Lower leg skin (tissue), 3 donors: ENCODE results near the gene GHRL.

Experiments used
- POLR2A ChIP-seq, 2 donors: fragments of 450-650 bp; IDR thresholded peaks; one replicate each; pipeline ENCODE4 v1.6.1; 2016 to 2017; ENCODE audit warnings: antibody characterized with exemption in 2 of 2, mild to moderate bottlenecking in 1 of 2, moderate library complexity in 1 of 2
- TF ChIP-seq, protein P1 (sequence below), 3 donors: fragments of 450-650 bp; IDR thresholded peaks; one replicate each; pipeline ENCODE4 v1.5.1; 2016; ENCODE audit warnings: antibody characterized with exemption in 3 of 3, mild to moderate bottlenecking in 3 of 3, moderate library complexity in 2 of 3

DNA sequence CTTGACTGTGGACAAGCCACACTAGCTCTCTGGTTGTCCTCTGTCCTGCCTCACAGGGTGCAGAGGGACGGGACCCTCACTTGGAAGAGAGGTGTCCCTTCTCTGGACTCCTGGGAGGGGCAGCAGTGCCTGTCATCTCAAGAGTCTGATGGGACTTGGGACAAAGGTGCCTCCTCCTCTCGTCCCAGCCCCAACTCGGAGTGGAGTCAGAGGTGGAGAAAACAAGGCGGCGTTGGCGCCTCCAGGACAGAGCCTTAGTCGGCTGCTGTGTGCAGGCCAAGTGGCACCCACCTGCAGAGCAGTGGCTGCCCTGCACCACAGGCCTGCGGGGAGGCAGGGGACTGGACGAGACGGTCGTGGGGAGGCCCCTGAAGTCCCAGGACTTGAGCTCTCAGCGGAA lies 37.6 kb upstream of the GHRL start:
- no peak for TF ChIP-seq POLR2A (IDR thresholded peaks at IDR 0.05)
- TF ChIP-seq, protein P1, sequence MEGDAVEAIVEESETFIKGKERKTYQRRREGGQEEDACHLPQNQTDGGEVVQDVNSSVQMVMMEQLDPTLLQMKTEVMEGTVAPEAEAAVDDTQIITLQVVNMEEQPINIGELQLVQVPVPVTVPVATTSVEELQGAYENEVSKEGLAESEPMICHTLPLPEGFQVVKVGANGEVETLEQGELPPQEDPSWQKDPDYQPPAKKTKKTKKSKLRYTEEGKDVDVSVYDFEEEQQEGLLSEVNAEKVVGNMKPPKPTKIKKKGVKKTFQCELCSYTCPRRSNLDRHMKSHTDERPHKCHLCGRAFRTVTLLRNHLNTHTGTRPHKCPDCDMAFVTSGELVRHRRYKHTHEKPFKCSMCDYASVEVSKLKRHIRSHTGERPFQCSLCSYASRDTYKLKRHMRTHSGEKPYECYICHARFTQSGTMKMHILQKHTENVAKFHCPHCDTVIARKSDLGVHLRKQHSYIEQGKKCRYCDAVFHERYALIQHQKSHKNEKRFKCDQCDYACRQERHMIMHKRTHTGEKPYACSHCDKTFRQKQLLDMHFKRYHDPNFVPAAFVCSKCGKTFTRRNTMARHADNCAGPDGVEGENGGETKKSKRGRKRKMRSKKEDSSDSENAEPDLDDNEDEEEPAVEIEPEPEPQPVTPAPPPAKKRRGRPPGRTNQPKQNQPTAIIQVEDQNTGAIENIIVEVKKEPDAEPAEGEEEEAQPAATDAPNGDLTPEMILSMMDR (IDR thresholded peaks at IDR 0.05): no peak
